GM23338 (cell line): ENCODE measurements around the gene USH2A. TPM values are rescaled to one million over a fixed set of nuclear protein-coding genes. Genes with fewer than 3 reads are reported as not detected.

Source experiments
- ATAC-seq: fragments of 200-7000 bp; cut with Tn5 transposase; 3 replicates; pipeline ENCODE4 v1.9.1; 2020
- DNase-seq: peaks from one replicate; pipeline ENCODE4 v3.0.0-alpha.2; 2015; ENCODE audit warnings: low spot score
- H2AFZ ChIP-seq: fragments of 200-600 bp; sonication (generic); 2 replicates; pipeline ENCODE4 v1.8.0; 2016; ENCODE audit warnings: antibody characterized with exemption, mild to moderate bottlenecking, moderate library complexity
- H3F3A ChIP-seq: fragments of 200-600 bp; sonication (generic); replicated peaks from 2 replicates; pipeline ENCODE4 v1.8.0; 2017; ENCODE audit warnings: antibody characterized with exemption, mixed run types, low read depth
- H3K27ac ChIP-seq: fragments of 200-600 bp; sonication (generic); 2 replicates; pipeline ENCODE4 v1.6.1; 2016; ENCODE audit warnings: low read depth
- H3K27me3 ChIP-seq: fragments of 200-600 bp; sonication (generic); 2 replicates; pipeline ENCODE4 v1.8.0; 2016; ENCODE audit warnings: mild to moderate bottlenecking, mixed run types, moderate library complexity; ENCODE audit not compliant: insufficient read depth
- H3K36me3 ChIP-seq: fragments of 200-600 bp; sonication (generic); 2 replicates; pipeline ENCODE4 v1.8.0; 2016; ENCODE audit warnings: mild to moderate bottlenecking; ENCODE audit not compliant: insufficient read depth
- H3K4me1 ChIP-seq: fragments of 200-600 bp; sonication (generic); 2 replicates; pipeline ENCODE4 v1.8.0; 2016; ENCODE audit warnings: mild to moderate bottlenecking, moderate library complexity; ENCODE audit not compliant: insufficient read depth
- H3K4me2 ChIP-seq: fragments of 200-600 bp; sonication (generic); 2 replicates; pipeline ENCODE4 v1.7.1; 2017; ENCODE audit warnings: mixed run types
- H3K4me3 ChIP-seq: fragments of 200-600 bp; sonication (generic); 2 replicates; pipeline ENCODE4 v1.6.1; 2016; ENCODE audit warnings: mixed run types
- H3K79me2 ChIP-seq: fragments of 200-600 bp; sonication (generic); replicated peaks from 2 replicates; pipeline ENCODE4 v1.8.0; 2017; ENCODE audit warnings: mild to moderate bottlenecking; ENCODE audit not compliant: insufficient read depth
- H3K9me2 ChIP-seq: fragments of 200-600 bp; sonication (generic); 2 replicates; pipeline ENCODE4 v1.8.0; 2017; ENCODE audit not compliant: insufficient read depth
- H4K20me1 ChIP-seq: fragments of 200-600 bp; sonication (generic); replicated peaks from 2 replicates; pipeline ENCODE4 v1.8.0; 2017; ENCODE audit warnings: mild to moderate bottlenecking; ENCODE audit not compliant: insufficient read depth
- H3K27ac Mint-ChIP-seq: 2 replicates; pipeline ENCODE4 v1.8.0; 2020; ENCODE audit warnings: inconsistent platforms, mild to moderate bottlenecking, moderate library complexity, mixed read lengths
- H3K27me3 Mint-ChIP-seq: 3 replicates; pipeline ENCODE4 v1.8.0; 2022; ENCODE audit warnings: low read depth, mild to moderate bottlenecking, moderate library complexity, mixed read lengths, inconsistent platforms; ENCODE audit not compliant: insufficient read depth, poor library complexity
- H3K36me3 Mint-ChIP-seq: 3 replicates; pipeline ENCODE4 v1.8.0; 2021; ENCODE audit warnings: low read depth, mild to moderate bottlenecking, inconsistent platforms, moderate library complexity, mixed read lengths
- H3K4me1 Mint-ChIP-seq: 3 replicates; pipeline ENCODE4 v1.8.0; 2020; ENCODE audit warnings: mild to moderate bottlenecking, inconsistent platforms, mixed read lengths
- H3K4me3 Mint-ChIP-seq: 3 replicates; pipeline ENCODE4 v1.8.0; 2021; ENCODE audit warnings: moderate library complexity, mild to moderate bottlenecking, inconsistent platforms, mixed read lengths
- H3K9me3 Mint-ChIP-seq: 3 replicates; pipeline ENCODE4 v1.8.0; 2020; ENCODE audit warnings: moderate library complexity, mild to moderate bottlenecking, inconsistent platforms, mixed read lengths
- CREB1 ChIP-seq: fragments of 250-450 bp; sonication (Bioruptor Pico); IDR thresholded peaks from 2 replicates; pipeline ENCODE4 v1.5.0; 2020; ENCODE audit warnings: low read depth, mild to moderate bottlenecking, moderate library complexity
- CTCF ChIP-seq, 2 experiments: fragments of 200-600 bp in 1 of 2; sonication (generic) in 1 of 2; conservative IDR thresholded peaks; 2 replicates each; pipeline versions ENCODE4 v1.5.1 to v1.6.1; 2016 to 2017; ENCODE audit warnings: antibody characterized with exemption in 2 of 2, low read depth in 2 of 2, mild to moderate bottlenecking in 2 of 2, moderate library complexity in 1 of 2
- ETS1 ChIP-seq: IDR thresholded peaks from 2 replicates; pipeline ENCODE4 v1.6.1; 2016; ENCODE audit warnings: antibody characterized with exemption
- EZH2 ChIP-seq: fragments of 200-600 bp; sonication (generic); IDR thresholded peaks from one replicate; pipeline ENCODE4 v1.8.0; 2017; ENCODE audit warnings: antibody characterized with exemption, mild to moderate bottlenecking, low read depth; ENCODE audit not compliant: unreplicated experiment
- EZH2phosphoT487 ChIP-seq: fragments of 200-600 bp; sonication (generic); IDR thresholded peaks from one replicate; pipeline ENCODE4 v1.8.1; 2018; ENCODE audit warnings: antibody characterized with exemption; ENCODE audit not compliant: unreplicated experiment
- JUNB ChIP-seq: IDR thresholded peaks from one replicate; pipeline ENCODE4 v1.6.1; 2016; ENCODE audit warnings: antibody characterized with exemption; ENCODE audit not compliant: unreplicated experiment
- NANOG ChIP-seq: IDR thresholded peaks from 2 replicates; pipeline ENCODE4 v1.6.1; 2016; ENCODE audit warnings: antibody characterized with exemption, borderline replicate concordance
- POLR2AphosphoS5 ChIP-seq: IDR thresholded peaks from 2 replicates; pipeline ENCODE4 v1.6.1; 2016; ENCODE audit warnings: antibody characterized with exemption, low read depth
- REST ChIP-seq: IDR thresholded peaks from one replicate; pipeline ENCODE4 v1.6.1; 2018; ENCODE audit warnings: antibody characterized with exemption; ENCODE audit not compliant: unreplicated experiment
- STAT1 ChIP-seq: IDR thresholded peaks from one replicate; pipeline ENCODE4 v1.6.1; 2016; ENCODE audit warnings: antibody characterized with exemption; ENCODE audit not compliant: unreplicated experiment
- ZNF114 ChIP-seq: fragments of 250-450 bp; sonication (Bioruptor Pico); IDR thresholded peaks from 2 replicates; pipeline ENCODE4 v1.5.0; 2020; ENCODE audit warnings: mild to moderate bottlenecking, moderate library complexity
- ZNF331 ChIP-seq: fragments of 250-450 bp; sonication (Bioruptor Pico); IDR thresholded peaks from 2 replicates; pipeline ENCODE4 v1.5.0; 2020; ENCODE audit warnings: low read depth, mild to moderate bottlenecking, moderate library complexity
- ZNF462 ChIP-seq: fragments of 250-450 bp; sonication (Bioruptor Pico); IDR thresholded peaks from 2 replicates; pipeline ENCODE4 v1.5.0; 2020; ENCODE audit warnings: mild to moderate bottlenecking, moderate library complexity
- polyA plus RNA-seq: library from polyadenylated mRNA; unstranded; fragments of >200 nt; fragmentation: Nextera tagmentation; extraction: Ambion mirVana; gene quantifications from 2 replicates; pipeline ENCODE4 v1.2.1, GENCODE V29; 2016
- total RNA-seq: library from RNA; depleted of rRNA; stranded (reverse); fragments of >200 nt; shearing (Covaris generic); gene quantifications from 2 replicates; pipeline ENCODE4 v1.2.3, GENCODE V29; 2014

The USH2A gene
- total and polyA plus RNA-seq, 2 experiments from 2014 or later: 0.03 TPM

GRCh38 chr1:216453777-216454176 is 30.5 kb upstream of the USH2A start:
- TF ChIP-seq EZH2 (no peak), ZNF114 (CRISPR knock-in tag) (no peak), CTCF (conservative IDR thresholded peaks at IDR 0.05; ENCODE audit: low read depth in 2 of 2) (no peak), EZH2phosphoT487 (no peak), CREB1 (CRISPR knock-in tag) (no peak), STAT1 (no peak), REST (no peak), ZNF462 (no peak), NANOG (no peak), POLR2AphosphoS5 (no peak), JUNB (no peak), ETS1 (no peak), ZNF331 (CRISPR knock-in tag) (no peak)
- Mint-ChIP-seq H3K27ac (no peak overlapping the region), H3K36me3 (no peaks in the 10 kb centered on the region), H3K9me3 (no peaks in the 10 kb centered on the region), H3K4me3 (no peak overlapping the region), H3K27me3 (peaks cover 3% of the 10 kb centered on the region), H3K4me1 (peaks cover 10% of the 10 kb centered on the region)
- no peak overlapping the region for H3K4me3 ChIP-seq
- no peak overlapping the region for H2AFZ ChIP-seq
- no peaks in the 10 kb centered on the region for H3K79me2 ChIP-seq
- H3K4me1 ChIP-seq: no peaks in the 10 kb centered on the region
- H3K4me2 ChIP-seq: no peak overlapping the region
- peaks cover 8% of the 10 kb centered on the region; the same call in 1 of the 2 replicates for H3K9me2 ChIP-seq
- H4K20me1 ChIP-seq: no peaks in the 10 kb centered on the region
- H3F3A ChIP-seq: no peaks in the 10 kb centered on the region
- no peak for DNase-seq
- no peak for ATAC-seq
- no peak overlapping the region for H3K27ac ChIP-seq
- no peaks in the 10 kb centered on the region for H3K36me3 ChIP-seq
- H3K27me3 ChIP-seq: no peaks in the 10 kb centered on the region
